ENCODE measurements around the gene ATXN7L1.

GRCh38 chr7:105800442-105800841 is 76.0 kb downstream of the ATXN7L1 start:
- TF ChIP-seq CTCF (IDR thresholded peaks at IDR 0.05; ENCODE audit: low read depth, low read length): no peak
- TF ChIP-seq EZH2phosphoT487 (IDR thresholded peaks at IDR 0.05; ENCODE audit: low read depth): no peak

All from OCI-LY3 (cell line).